ENCODE results near the gene ZFP36L2.

- TF ChIP-seq POLR2A (IDR thresholded peaks at IDR 0.05; ENCODE audit: low read length) (no peak), GATA1 (IDR thresholded peaks at IDR 0.05; ENCODE audit: low read depth, low read length) (no peak)
These were observed 1.8 kb downstream of the ZFP36L2 start for GRCh38 chr2:43224571-43225092.
